PFSK-1 (cell line): Measurements from ENCODE around the gene CRB2.

Source experiments
- FOXP2 ChIP-seq: optimal IDR thresholded peaks from 2 replicates; pipeline ENCODE3; 2011; ENCODE audit warnings: borderline replicate concordance, control low read depth, inconsistent platforms; ENCODE audit not compliant: insufficient read depth; ENCODE audit errors: extremely low read length, extremely low read depth
- POLR2AphosphoS5 ChIP-seq: IDR thresholded peaks from 2 replicates; pipeline ENCODE4 v1.6.1; 2012; ENCODE audit warnings: low read depth, mild to moderate bottlenecking, control low read depth, low read length, moderate library complexity
- SIN3A ChIP-seq: IDR thresholded peaks from 2 replicates; pipeline ENCODE4 v1.6.1; 2012; ENCODE audit warnings: mild to moderate bottlenecking, low read length, moderate library complexity, borderline replicate concordance; ENCODE audit not compliant: insufficient read depth
- TAF1 ChIP-seq: IDR thresholded peaks from 2 replicates; pipeline ENCODE4 v1.6.1; 2012; ENCODE audit warnings: low read length, control low read depth, borderline replicate concordance; ENCODE audit not compliant: insufficient read depth
- TF ChIP-seq, protein P1 (sequence below), 2 experiments: IDR thresholded peaks; 2 replicates each; pipeline versions ENCODE4 v1.6.1 to v1.8.0; 2011 to 2012; ENCODE audit warnings: low read depth in 2 of 2, low read length in 2 of 2, control low read depth in 1 of 2, inconsistent platforms in 1 of 2, mild to moderate bottlenecking in 1 of 2, moderate library complexity in 1 of 2; ENCODE audit not compliant: insufficient read depth in 1 of 2

CRB2 gene

DNA sequence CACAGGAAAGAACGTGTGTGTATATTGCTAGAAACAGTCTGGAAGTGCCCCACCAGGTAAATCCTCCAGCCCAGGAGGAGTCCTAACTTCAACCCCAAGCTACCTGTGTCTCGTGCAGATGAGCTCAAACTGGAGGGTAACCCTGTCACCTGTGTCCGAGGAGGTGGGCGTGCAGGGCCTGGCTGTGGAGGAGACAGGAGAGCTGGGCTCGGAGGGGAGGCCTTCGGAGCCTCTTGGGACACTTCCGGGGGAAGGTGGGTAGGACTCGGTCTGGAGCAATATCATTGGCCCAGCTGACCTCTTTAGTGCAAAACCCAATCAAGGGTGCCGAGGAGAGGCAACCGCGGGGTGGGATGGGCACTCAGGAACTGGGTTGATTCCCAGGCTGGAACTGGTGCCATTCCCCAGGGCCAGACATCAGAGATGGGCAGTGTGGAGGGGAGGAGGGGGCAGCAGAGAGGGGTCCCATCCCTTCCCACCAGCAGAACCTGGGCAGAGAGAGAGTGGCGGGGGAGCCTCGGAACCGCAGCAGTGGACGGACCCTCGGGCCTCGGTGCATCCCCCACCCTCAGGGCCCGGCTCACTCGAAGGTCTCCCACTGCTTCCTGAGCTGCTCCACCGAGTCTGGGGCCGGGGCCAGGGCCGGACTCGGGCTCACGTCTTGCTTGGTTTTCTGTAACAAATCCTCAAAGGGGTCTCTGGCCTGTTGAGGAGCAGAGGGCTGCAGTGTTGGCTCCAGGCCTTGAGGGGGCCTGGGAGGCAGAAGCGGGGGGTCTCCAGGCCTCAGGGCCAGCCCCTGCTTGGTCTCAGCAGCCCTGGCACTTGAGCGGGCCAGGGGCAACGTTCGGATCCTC, 25.1 kb downstream of the CRB2 start:
- TF ChIP-seq POLR2AphosphoS5 (no peak), TAF1 (no peak), FOXP2 (no peak), SIN3A (no peak)
- TF ChIP-seq, protein P1, sequence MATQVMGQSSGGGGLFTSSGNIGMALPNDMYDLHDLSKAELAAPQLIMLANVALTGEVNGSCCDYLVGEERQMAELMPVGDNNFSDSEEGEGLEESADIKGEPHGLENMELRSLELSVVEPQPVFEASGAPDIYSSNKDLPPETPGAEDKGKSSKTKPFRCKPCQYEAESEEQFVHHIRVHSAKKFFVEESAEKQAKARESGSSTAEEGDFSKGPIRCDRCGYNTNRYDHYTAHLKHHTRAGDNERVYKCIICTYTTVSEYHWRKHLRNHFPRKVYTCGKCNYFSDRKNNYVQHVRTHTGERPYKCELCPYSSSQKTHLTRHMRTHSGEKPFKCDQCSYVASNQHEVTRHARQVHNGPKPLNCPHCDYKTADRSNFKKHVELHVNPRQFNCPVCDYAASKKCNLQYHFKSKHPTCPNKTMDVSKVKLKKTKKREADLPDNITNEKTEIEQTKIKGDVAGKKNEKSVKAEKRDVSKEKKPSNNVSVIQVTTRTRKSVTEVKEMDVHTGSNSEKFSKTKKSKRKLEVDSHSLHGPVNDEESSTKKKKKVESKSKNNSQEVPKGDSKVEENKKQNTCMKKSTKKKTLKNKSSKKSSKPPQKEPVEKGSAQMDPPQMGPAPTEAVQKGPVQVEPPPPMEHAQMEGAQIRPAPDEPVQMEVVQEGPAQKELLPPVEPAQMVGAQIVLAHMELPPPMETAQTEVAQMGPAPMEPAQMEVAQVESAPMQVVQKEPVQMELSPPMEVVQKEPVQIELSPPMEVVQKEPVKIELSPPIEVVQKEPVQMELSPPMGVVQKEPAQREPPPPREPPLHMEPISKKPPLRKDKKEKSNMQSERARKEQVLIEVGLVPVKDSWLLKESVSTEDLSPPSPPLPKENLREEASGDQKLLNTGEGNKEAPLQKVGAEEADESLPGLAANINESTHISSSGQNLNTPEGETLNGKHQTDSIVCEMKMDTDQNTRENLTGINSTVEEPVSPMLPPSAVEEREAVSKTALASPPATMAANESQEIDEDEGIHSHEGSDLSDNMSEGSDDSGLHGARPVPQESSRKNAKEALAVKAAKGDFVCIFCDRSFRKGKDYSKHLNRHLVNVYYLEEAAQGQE (IDR thresholded peaks at IDR 0.05; ENCODE audit: insufficient read depth in 1 of 2, low read depth in 2 of 2, low read length in 2 of 2) = no peak

DNA sequence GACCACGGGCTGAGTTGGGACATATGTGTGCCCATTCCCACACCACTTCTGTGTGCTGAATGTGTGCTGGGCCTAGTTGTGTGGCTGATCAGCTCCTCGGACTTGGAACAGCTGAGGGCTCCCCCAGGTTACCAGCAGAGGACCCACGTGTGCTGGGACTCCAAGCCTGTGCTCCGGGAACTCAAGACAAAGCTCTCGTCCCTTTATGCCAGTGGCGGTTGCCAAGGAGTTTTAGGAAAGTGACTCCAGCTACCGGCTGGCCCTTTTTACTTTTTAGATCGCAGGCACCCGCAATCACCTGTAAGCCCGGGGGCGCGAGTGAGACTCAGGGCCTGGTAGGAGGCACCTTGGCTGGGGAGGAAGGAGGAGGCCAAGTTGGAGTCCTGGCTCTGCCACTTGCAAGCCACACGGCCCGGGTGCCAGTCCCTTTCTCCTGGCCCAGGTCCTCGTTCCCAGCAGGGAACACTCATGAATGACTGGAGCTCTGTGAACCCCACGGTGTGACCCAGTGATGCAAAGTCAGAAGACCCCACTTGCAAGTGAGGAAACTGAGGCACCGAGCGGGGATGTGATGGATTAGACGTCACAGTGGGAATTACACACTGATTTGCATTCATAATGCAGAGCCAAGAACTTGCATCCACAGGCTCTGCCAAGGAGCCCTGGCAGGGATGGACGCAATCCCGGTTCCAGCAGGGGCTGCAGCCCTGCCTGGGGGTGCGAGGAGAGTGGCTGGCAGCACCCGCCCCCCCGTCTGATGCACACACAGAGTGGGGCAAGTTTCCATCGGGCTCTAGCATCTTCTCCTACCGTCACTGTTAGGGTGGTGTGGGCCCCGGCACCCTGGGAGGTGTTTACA, 26.9 kb downstream of the CRB2 start:
- TF ChIP-seq FOXP2 = no peak
- TF ChIP-seq, protein P1 (IDR thresholded peaks at IDR 0.05; ENCODE audit: insufficient read depth in 1 of 2, low read depth in 2 of 2, low read length in 2 of 2) = no peak
- no peak for TF ChIP-seq TAF1
- TF ChIP-seq SIN3A = no peak
- no peak for TF ChIP-seq POLR2AphosphoS5

DNA sequence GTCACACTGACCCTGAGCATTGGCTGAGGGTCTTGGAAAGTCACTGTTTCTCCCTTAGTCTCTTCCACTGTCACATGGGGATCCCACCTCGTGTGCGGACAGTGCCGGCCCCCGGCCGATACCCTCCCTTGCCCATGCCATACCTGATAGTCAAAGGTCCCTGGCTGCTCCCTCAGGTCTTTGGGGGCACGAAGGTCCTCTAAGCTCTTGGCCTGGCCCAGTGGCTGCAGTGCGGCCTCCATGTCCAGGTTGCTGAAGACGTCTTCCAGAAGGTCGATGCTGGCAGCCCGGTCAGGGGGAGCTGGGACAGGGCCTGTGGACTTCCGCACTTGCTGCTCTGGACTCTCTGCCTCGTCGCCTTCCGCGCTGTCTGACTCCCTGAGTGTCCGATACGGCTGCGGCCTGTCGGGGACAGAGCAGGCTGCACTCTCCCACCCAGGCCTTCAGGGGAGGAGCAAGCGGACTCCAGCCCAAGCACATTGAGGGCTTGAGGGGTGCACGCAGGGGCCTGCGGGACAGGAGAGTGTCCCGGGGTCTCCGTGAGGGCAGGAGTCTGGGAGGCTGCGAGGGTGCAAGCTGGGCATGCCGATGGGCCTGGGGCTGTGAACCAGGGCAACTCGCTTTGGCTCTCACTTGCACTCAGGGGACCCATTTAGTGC, 27.6 kb downstream of the CRB2 start:
- TF ChIP-seq, protein P1 (IDR thresholded peaks at IDR 0.05; ENCODE audit: insufficient read depth in 1 of 2, low read depth in 2 of 2, low read length in 2 of 2) = no peak
- TF ChIP-seq POLR2AphosphoS5 = no peak
- no peak for TF ChIP-seq TAF1
- no peak for TF ChIP-seq FOXP2
- TF ChIP-seq SIN3A = no peak

DNA sequence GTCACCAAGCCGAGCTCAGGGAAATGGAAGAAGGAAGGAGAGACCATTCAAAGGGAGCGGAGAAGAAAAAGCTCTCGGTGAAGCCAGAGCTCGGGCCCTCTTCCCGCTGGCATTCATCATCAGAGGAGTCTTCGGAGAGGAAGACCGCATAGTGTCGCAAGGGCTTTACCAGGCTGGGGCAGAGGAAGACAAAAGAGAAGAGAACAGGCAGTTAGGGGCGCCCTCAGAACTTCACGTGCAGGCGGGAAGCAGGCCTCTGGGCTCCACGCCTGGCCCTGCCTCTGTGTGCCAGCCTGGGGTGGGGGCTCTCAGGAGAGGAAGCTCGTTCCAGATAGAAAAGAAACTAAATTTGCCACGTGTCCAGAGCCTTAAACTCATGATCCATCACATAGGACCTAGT, 31.7 kb downstream of the CRB2 start:
- TF ChIP-seq TAF1 (no peak), SIN3A (no peak)
- TF ChIP-seq, protein P1 (IDR thresholded peaks at IDR 0.05; ENCODE audit: insufficient read depth in 1 of 2, low read depth in 2 of 2, low read length in 2 of 2) = no peak
